GM12865 (cell line): ENCODE data around the gene PTPRN.
"Not testable (repeated sequence)": the region's sequence is repeated elsewhere in the genome, so short reads cannot be mapped to it uniquely, and the experiment has no call there.

Experiments
- DNase-seq: peaks from one replicate; pipeline ENCODE4 v3.0.0; 2010; ENCODE audit warnings: low read depth
- H3K4me3 ChIP-seq: 2 replicates; pipeline ENCODE4 v1.5.1; 2011; ENCODE audit warnings: mild to moderate bottlenecking, low read depth, low read length, control low read depth
- CTCF ChIP-seq: IDR thresholded peaks from 2 replicates; pipeline ENCODE4 v1.5.1; 2011; ENCODE audit warnings: low read length, control low read depth, low read depth, inconsistent platforms; ENCODE audit not compliant: insufficient read depth; ENCODE audit errors: missing control alignments

PTPRN gene

GRCh38 chr2:219266886-219267285, 42.3 kb downstream of the PTPRN start:
- no peak for TF ChIP-seq CTCF
- no peak for DNase-seq
- no peak overlapping the region for H3K4me3 ChIP-seq

GRCh38 chr2:219266232-219266631, 43.0 kb downstream of the PTPRN start:
- no peak for TF ChIP-seq CTCF
- H3K4me3 ChIP-seq, result no peak overlapping the region
- DNase-seq, result no peak

- H3K4me3 ChIP-seq, result no peak overlapping the region
- no peak for TF ChIP-seq CTCF
- DNase-seq, result no peak
Observed at GRCh38 chr2:219261024-219261855, 48.0 kb downstream of the PTPRN start.

- not testable (repeated sequence) for H3K4me3 ChIP-seq, DNase-seq
Observed at GRCh38 chr2:219258942-219259341, 50.3 kb downstream of the PTPRN start.

- TF ChIP-seq CTCF, result no peak
- no peak for DNase-seq
- H3K4me3 ChIP-seq, result peak overlapping the region; percentile 76
Observed at GRCh38 chr2:219254590-219255201, 54.5 kb downstream of the PTPRN start.

- peak within 1 kb of the TSS; percentile 76 for H3K4me3 ChIP-seq
- DNase-seq, result peak; percentile 92
- TF ChIP-seq CTCF, result no peak
Observed at GRCh38 chr2:219253753-219254589, 55.2 kb downstream of the PTPRN start, which contains the start of gene TUBA4A. Gene TUBA4A, minus strand, starts transcription at chr2:219253918. Its CDS starts 60 bp downstream, at chr2:219253858.
